GM12878 (cell line): Measurements from ENCODE around the gene P3H2. TPM values are rescaled to one million over a fixed set of nuclear protein-coding genes. Genes with fewer than 3 reads are reported as not detected.

Experiments used
- BHLHE40 ChIP-seq, 2 experiments: fragments of 450-650 bp in 1 of 2; IDR thresholded peaks; 2 replicates each; pipeline ENCODE4 v1.6.1; 2011 to 2017; ENCODE audit warnings: low read depth in 2 of 2, borderline replicate concordance in 1 of 2, improper control_type of control experiment in 1 of 2, low read length in 1 of 2, mild to moderate bottlenecking in 1 of 2
- FOXM1 ChIP-seq: IDR thresholded peaks from 2 replicates; pipeline ENCODE4 v1.6.1; 2012; ENCODE audit warnings: low read depth, mild to moderate bottlenecking, inconsistent platforms, low read length, moderate library complexity
- IRF4 ChIP-seq: IDR thresholded peaks from 2 replicates; pipeline ENCODE4 v1.6.1; 2011; ENCODE audit warnings: low read depth, low read length
- MEF2B ChIP-seq: fragments of 450-650 bp; IDR thresholded peaks from 2 replicates; pipeline ENCODE4 v1.6.1; 2018; ENCODE audit warnings: mild to moderate bottlenecking, moderate library complexity; ENCODE audit not compliant: partially characterized antibody, poor library complexity, severe bottlenecking
- MTA2 ChIP-seq: fragments of 450-650 bp; IDR thresholded peaks from 2 replicates; pipeline ENCODE4 v1.6.1; 2016; ENCODE audit warnings: low read depth, mild to moderate bottlenecking, moderate library complexity
- NFIC ChIP-seq: IDR thresholded peaks from 2 replicates; pipeline ENCODE4 v1.6.1; 2012; ENCODE audit warnings: low read depth, mild to moderate bottlenecking, inconsistent platforms, low read length, moderate library complexity
- NR2C2 ChIP-seq: IDR thresholded peaks from 2 replicates; pipeline ENCODE4 v1.6.1; 2011; ENCODE audit warnings: borderline replicate concordance, low read depth; ENCODE audit not compliant: control insufficient read depth, insufficient read length
- SIN3A ChIP-seq: IDR thresholded peaks from 2 replicates; pipeline ENCODE4 v1.6.1; 2012; ENCODE audit warnings: low read depth, low read length, improper control_type of control experiment
- SMAD1 ChIP-seq: fragments of 450-650 bp; IDR thresholded peaks from 2 replicates; pipeline ENCODE4 v1.6.1; 2018; ENCODE audit warnings: mild to moderate bottlenecking, low read depth; ENCODE audit not compliant: partially characterized antibody
- TARDBP ChIP-seq: IDR thresholded peaks from 2 replicates; pipeline ENCODE4 v1.6.1; 2016; ENCODE audit warnings: borderline replicate concordance
- YBX1 ChIP-seq: fragments of 450-650 bp; IDR thresholded peaks from 2 replicates; pipeline ENCODE4 v1.6.1; 2016; ENCODE audit warnings: antibody characterized with exemption
- ZBTB4 ChIP-seq: fragments of 450-650 bp; formaldehyde crosslinking; IDR thresholded peaks from 2 replicates; pipeline ENCODE4 v1.4.0; 2022; ENCODE audit warnings: mild to moderate bottlenecking, moderate library complexity
- polyA plus RNA-seq, 11 experiments: library from polyadenylated mRNA; depleted of rRNA in 4 of 11; unstranded in 6 of 11; stranded (reverse) in 5 of 11; fragments of >200 nt; fragmentation: Nextera tagmentation in 4 of 11; fragmentation: Illumina TruSeq in 1 of 11; extraction: Ambion mirVana in 4 of 11; extraction: Trizol in 1 of 11; gene quantifications; 1 replicate in 1 of 11; 2 replicates in 10 of 11; pipeline versions ENCODE4 v1.2.1 to v1.2.3, GENCODE V29; 2011 to 2016; ENCODE audit warnings: inconsistent platforms in 2 of 11, missing spikeins in 2 of 11, low read depth in 1 of 11
- total RNA-seq, 4 experiments: library from RNA; depleted of rRNA in 3 of 4; stranded (reverse); fragments of >200 nt in 3 of 4; fragmentation: Illumina TruSeq in 1 of 4; extraction: Trizol in 1 of 4; gene quantifications; 2 replicates each; pipeline versions ENCODE4 v1.2.1 to v1.2.3, GENCODE V29; 2013 to 2021
- TF ChIP-seq, protein P1 (sequence below): fragments of 450-650 bp; IDR thresholded peaks from 2 replicates; pipeline ENCODE4 v1.6.1; 2017; ENCODE audit warnings: borderline replicate concordance
- TF ChIP-seq, protein P2 (sequence below): fragments of 150-350 bp; IDR thresholded peaks from 2 replicates; pipeline ENCODE4 v1.6.1; 2016; ENCODE audit warnings: low read depth, low read length
- TF ChIP-seq, protein P3 (sequence below): IDR thresholded peaks from 2 replicates; pipeline ENCODE4 v1.6.1; 2011; ENCODE audit warnings: mild to moderate bottlenecking, low read depth, low read length, moderate library complexity; ENCODE audit not compliant: insufficient replicate concordance

Gene P3H2
- total and polyA plus RNA-seq, 10 of the 15 experiments (the other 5 are each of a cell fraction or from before 2014, with no cell fraction given), result 27.0 to 97.6 (median 83.2) TPM

GRCh38 chr3:190089711-190090110 lies 31.0 kb downstream of the P3H2 start (continued):
- no peak for TF ChIP-seq NR2C2
- TF ChIP-seq SIN3A, result no peak
- TF ChIP-seq BHLHE40 (IDR thresholded peaks at IDR 0.05; ENCODE audit: borderline replicate concordance in 1 of 2, low read depth in 2 of 2, low read length in 1 of 2), result peak in 1 of 2 experiments; percentile 69; a peak in 1 of 4 replicates
- TF ChIP-seq, protein P1, sequence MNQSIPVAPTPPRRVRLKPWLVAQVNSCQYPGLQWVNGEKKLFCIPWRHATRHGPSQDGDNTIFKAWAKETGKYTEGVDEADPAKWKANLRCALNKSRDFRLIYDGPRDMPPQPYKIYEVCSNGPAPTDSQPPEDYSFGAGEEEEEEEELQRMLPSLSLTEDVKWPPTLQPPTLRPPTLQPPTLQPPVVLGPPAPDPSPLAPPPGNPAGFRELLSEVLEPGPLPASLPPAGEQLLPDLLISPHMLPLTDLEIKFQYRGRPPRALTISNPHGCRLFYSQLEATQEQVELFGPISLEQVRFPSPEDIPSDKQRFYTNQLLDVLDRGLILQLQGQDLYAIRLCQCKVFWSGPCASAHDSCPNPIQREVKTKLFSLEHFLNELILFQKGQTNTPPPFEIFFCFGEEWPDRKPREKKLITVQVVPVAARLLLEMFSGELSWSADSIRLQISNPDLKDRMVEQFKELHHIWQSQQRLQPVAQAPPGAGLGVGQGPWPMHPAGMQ, result no peak
- no peak for TF ChIP-seq ZBTB4 (CRISPR knock-in tag)
- TF ChIP-seq FOXM1, result peak; percentile 98
- TF ChIP-seq YBX1, result no peak
- TF ChIP-seq, protein P2, sequence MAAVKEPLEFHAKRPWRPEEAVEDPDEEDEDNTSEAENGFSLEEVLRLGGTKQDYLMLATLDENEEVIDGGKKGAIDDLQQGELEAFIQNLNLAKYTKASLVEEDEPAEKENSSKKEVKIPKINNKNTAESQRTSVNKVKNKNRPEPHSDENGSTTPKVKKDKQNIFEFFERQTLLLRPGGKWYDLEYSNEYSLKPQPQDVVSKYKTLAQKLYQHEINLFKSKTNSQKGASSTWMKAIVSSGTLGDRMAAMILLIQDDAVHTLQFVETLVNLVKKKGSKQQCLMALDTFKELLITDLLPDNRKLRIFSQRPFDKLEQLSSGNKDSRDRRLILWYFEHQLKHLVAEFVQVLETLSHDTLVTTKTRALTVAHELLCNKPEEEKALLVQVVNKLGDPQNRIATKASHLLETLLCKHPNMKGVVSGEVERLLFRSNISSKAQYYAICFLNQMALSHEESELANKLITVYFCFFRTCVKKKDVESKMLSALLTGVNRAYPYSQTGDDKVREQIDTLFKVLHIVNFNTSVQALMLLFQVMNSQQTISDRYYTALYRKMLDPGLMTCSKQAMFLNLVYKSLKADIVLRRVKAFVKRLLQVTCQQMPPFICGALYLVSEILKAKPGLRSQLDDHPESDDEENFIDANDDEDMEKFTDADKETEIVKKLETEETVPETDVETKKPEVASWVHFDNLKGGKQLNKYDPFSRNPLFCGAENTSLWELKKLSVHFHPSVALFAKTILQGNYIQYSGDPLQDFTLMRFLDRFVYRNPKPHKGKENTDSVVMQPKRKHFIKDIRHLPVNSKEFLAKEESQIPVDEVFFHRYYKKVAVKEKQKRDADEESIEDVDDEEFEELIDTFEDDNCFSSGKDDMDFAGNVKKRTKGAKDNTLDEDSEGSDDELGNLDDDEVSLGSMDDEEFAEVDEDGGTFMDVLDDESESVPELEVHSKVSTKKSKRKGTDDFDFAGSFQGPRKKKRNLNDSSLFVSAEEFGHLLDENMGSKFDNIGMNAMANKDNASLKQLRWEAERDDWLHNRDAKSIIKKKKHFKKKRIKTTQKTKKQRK, result no peak
- TF ChIP-seq MEF2B, result peak; percentile 95
- TF ChIP-seq MTA2, result peak; percentile 91
- no peak for TF ChIP-seq SMAD1
- TF ChIP-seq IRF4, result peak; percentile 73; the same call in 1 of the 2 replicates
- TF ChIP-seq, protein P3, sequence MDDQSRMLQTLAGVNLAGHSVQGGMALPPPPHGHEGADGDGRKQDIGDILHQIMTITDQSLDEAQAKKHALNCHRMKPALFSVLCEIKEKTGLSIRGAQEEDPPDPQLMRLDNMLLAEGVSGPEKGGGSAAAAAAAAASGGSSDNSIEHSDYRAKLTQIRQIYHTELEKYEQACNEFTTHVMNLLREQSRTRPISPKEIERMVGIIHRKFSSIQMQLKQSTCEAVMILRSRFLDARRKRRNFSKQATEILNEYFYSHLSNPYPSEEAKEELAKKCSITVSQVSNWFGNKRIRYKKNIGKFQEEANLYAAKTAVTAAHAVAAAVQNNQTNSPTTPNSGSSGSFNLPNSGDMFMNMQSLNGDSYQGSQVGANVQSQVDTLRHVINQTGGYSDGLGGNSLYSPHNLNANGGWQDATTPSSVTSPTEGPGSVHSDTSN, result peak; percentile 31
- peak; percentile 99 for TF ChIP-seq NFIC
- TF ChIP-seq TARDBP, result no peak; the same call in 1 of the 2 replicates
- TF ChIP-seq, all 136 proteins: peak for 46
